NCI-H2171 treated with DMSO at 0.1 percent for 48 hours (cell line): ENCODE data around the gene SRGAP3.

Experiments
- DNase-seq: peaks from one replicate; lab custom pipeline; 2025; lab: John Stamatoyannopoulos, UW

The SRGAP3 gene

GRCh38 chr3:8964436-8965370, 284.7 kb downstream of the SRGAP3 start:
- no peak for DNase-seq

- DNase-seq: peak; percentile 91
These were observed 286.2 kb downstream of the SRGAP3 start, which contains the start of gene RAD18 for GRCh38 chr3:8963137-8963853. Gene RAD18, minus strand, starts transcription at chr3:8963472. Its CDS starts 87 bp downstream, at chr3:8963385.

- DNase-seq: no peak
These were observed 287.1 kb downstream of the SRGAP3 start for GRCh38 chr3:8962226-8962861.

- DNase-seq: no peak
These were observed 289.8 kb downstream of the SRGAP3 start for GRCh38 chr3:8959668-8960067.

- no peak for DNase-seq
These were observed 294.3 kb downstream of the SRGAP3 start for GRCh38 chr3:8954938-8955763.

- no peak for DNase-seq
These were observed 296.1 kb downstream of the SRGAP3 start for GRCh38 chr3:8953313-8953712.

- DNase-seq: no peak
These were observed 297.3 kb downstream of the SRGAP3 start for GRCh38 chr3:8952130-8952529.

GRCh38 chr3:8945890-8946600, 303.4 kb downstream of the SRGAP3 start:
- DNase-seq: no peak

GRCh38 chr3:8942746-8943488, 306.5 kb downstream of the SRGAP3 start:
- no peak for DNase-seq

- DNase-seq: no peak
These were observed 307.3 kb downstream of the SRGAP3 start for GRCh38 chr3:8942115-8942514.

GRCh38 chr3:8938021-8938420, 311.4 kb downstream of the SRGAP3 start:
- DNase-seq: no peak

GRCh38 chr3:8937064-8938020, 312.1 kb downstream of the SRGAP3 start:
- DNase-seq: no peak

- no peak for DNase-seq
These were observed 316.9 kb downstream of the SRGAP3 start for GRCh38 chr3:8932507-8932906.

GRCh38 chr3:8931342-8931741, 318.1 kb downstream of the SRGAP3 start:
- no peak for DNase-seq
